CD14-positive monocyte (primary cell): ENCODE data around the gene BCL7B. TPM values are rescaled to one million over a fixed set of nuclear protein-coding genes. Genes with fewer than 3 reads are reported as not detected.

ENCODE experiments used
- DNase-seq, 3 donors: peaks; one replicate each; pipeline ENCODE4 v3.0.0-alpha.2; 2011 to 2022
- H2AFZ ChIP-seq: 2 replicates; pipeline ENCODE4 v1.6.0; 2012; ENCODE audit warnings: mild to moderate bottlenecking, low read depth, low read length, inconsistent platforms; ENCODE audit not compliant: insufficient read depth, poor library complexity, severe bottlenecking
- H3K27ac ChIP-seq, 2 donors: 1 replicate in 1 of 2; 2 replicates in 1 of 2; pipeline ENCODE4 v1.5.1; 2012 to 2013; ENCODE audit warnings: low read length in 2 of 2, control low read depth in 1 of 2, inconsistent platforms in 1 of 2, low read depth in 1 of 2, mild to moderate bottlenecking in 1 of 2
- H3K27me3 ChIP-seq, 2 donors: one replicate each; pipeline versions ENCODE4 v1.6.0 to v1.6.1; 2011 to 2013; ENCODE audit warnings: low read length in 2 of 2; ENCODE audit not compliant: control insufficient read depth in 2 of 2, insufficient read depth in 2 of 2
- H3K36me3 ChIP-seq, 2 donors: replicated peaks in 1 of 2; 1 replicate in 1 of 2; 2 replicates in 1 of 2; pipeline versions ENCODE4 v1.5.1 to v1.6.1; 2012 to 2013; ENCODE audit warnings: low read length in 2 of 2, control low read depth in 1 of 2, inconsistent platforms in 1 of 2, mild to moderate bottlenecking in 1 of 2; ENCODE audit not compliant: insufficient read depth in 2 of 2, control insufficient read depth in 1 of 2
- H3K4me1 ChIP-seq, 2 donors: 1 replicate in 1 of 2; 2 replicates in 1 of 2; pipeline versions ENCODE4 v1.5.1 to v1.6.1; 2012 to 2013; ENCODE audit warnings: low read length in 2 of 2, control low read depth in 1 of 2, inconsistent platforms in 1 of 2, mild to moderate bottlenecking in 1 of 2, moderate library complexity in 1 of 2; ENCODE audit not compliant: insufficient read depth in 2 of 2, control insufficient read depth in 1 of 2
- H3K4me2 ChIP-seq: replicated peaks from 2 replicates; pipeline ENCODE3; 2012; ENCODE audit warnings: low read length, moderate library complexity, mild to moderate bottlenecking; ENCODE audit not compliant: poor library complexity, severe bottlenecking; ENCODE audit errors: extremely low read depth
- H3K4me3 ChIP-seq, 3 experiments: fragments of 200-600 bp in 1 of 3; sonication (generic) in 1 of 3; replicated peaks in 1 of 3; 1 replicate in 2 of 3; 2 replicates in 1 of 3; pipeline ENCODE4 v1.5.1; 2011 to 2013; ENCODE audit warnings: low read length in 3 of 3, mild to moderate bottlenecking in 3 of 3, control low read depth in 2 of 3, low read depth in 2 of 3, inconsistent platforms in 1 of 3, moderate library complexity in 1 of 3
- H3K79me2 ChIP-seq: 2 replicates; pipeline ENCODE4 v1.6.0; 2012; ENCODE audit warnings: mild to moderate bottlenecking, control low read depth, inconsistent platforms, low read length, moderate library complexity; ENCODE audit not compliant: insufficient read depth
- H3K9ac ChIP-seq: 2 replicates; pipeline ENCODE4 v1.6.0; 2017; ENCODE audit warnings: low read length, mild to moderate bottlenecking; ENCODE audit not compliant: insufficient read depth, poor library complexity, severe bottlenecking
- H3K9me3 ChIP-seq, 2 donors: replicated peaks in 1 of 2; 1 replicate in 1 of 2; 2 replicates in 1 of 2; pipeline versions ENCODE4 v1.5.1 to v1.6.1; 2012 to 2013; ENCODE audit warnings: low read length in 2 of 2, control low read depth in 1 of 2; ENCODE audit not compliant: control insufficient read depth in 1 of 2, insufficient read depth in 1 of 2
- H4K20me1 ChIP-seq: 2 replicates; pipeline ENCODE4 v1.6.0; 2012; ENCODE audit warnings: mild to moderate bottlenecking, low read length, control low read depth, moderate library complexity; ENCODE audit not compliant: insufficient read depth
- H3K27ac Mint-ChIP-seq, 7 donors: one replicate each; pipeline ENCODE4 v1.8.0; 2020; ENCODE audit warnings: mild to moderate bottlenecking in 7 of 7, mixed read lengths in 7 of 7, moderate library complexity in 6 of 7, inconsistent platforms in 2 of 7
- H3K27me3 Mint-ChIP-seq, 3 donors: one replicate each; pipeline ENCODE4 v1.8.0; 2021 to 2022; ENCODE audit warnings: low read depth in 3 of 3, mild to moderate bottlenecking in 3 of 3, mixed read lengths in 3 of 3, moderate library complexity in 3 of 3, inconsistent platforms in 1 of 3
- H3K36me3 Mint-ChIP-seq, 2 donors: one replicate each; pipeline ENCODE4 v1.8.0; 2020; ENCODE audit warnings: mixed read lengths in 2 of 2, inconsistent platforms in 1 of 2, mild to moderate bottlenecking in 1 of 2
- H3K4me1 Mint-ChIP-seq: one replicate; pipeline ENCODE4 v1.8.0; 2020; ENCODE audit warnings: mild to moderate bottlenecking, mixed read lengths
- H3K4me3 Mint-ChIP-seq, 2 donors: one replicate each; pipeline ENCODE4 v1.8.0; 2020; ENCODE audit warnings: mild to moderate bottlenecking in 2 of 2, mixed read lengths in 2 of 2, moderate library complexity in 1 of 2
- H3K9me3 Mint-ChIP-seq, 7 donors: one replicate each; pipeline ENCODE4 v1.8.0; 2020 to 2022; ENCODE audit warnings: mixed read lengths in 7 of 7, mild to moderate bottlenecking in 6 of 7, moderate library complexity in 6 of 7, inconsistent platforms in 2 of 7
- WGBS: methylation state at CpG from one replicate; pipeline ENCODE4 v1.1.5; 2013; ENCODE audit warnings: missing lambda C conversion rate; ENCODE audit not compliant: insufficient coverage; 5-methylcytosine and 5-hydroxymethylcytosine counted together
- intact Hi-C, 2 donors: fragments of 100-400 bp; cut with micrococcal nuclease; formaldehyde crosslinking; loops; one replicate each; pipeline versions ENCODE4 v1.15.0 to v1.15.1; 2023
- polyA plus RNA-seq, 3 donors: library from polyadenylated mRNA; depleted of rRNA in 1 of 3; unstranded in 2 of 3; stranded (reverse) in 1 of 3; fragments of 300-500 nt in 2 of 3; fragments of >200 nt in 1 of 3; fragmentation: Illumina TruSeq in 2 of 3; gene quantifications; 1 replicate in 2 of 3; 2 replicates in 1 of 3; pipeline ENCODE4 v1.2.3, GENCODE V29; 2012 to 2021
- TF ChIP-seq, protein P1 (sequence below): fragments of 200-600 bp; IDR thresholded peaks from one replicate; pipeline ENCODE4 v1.8.0; 2022; ENCODE audit warnings: antibody characterized with exemption, mild to moderate bottlenecking

BCL7B gene
- polyA plus RNA-seq, 3 donors: 53.5 to 73.8 (median 68.7) TPM

- H3K4me3 Mint-ChIP-seq: no peak overlapping the region
- Histone ChIP-seq H4K20me1 (peaks cover 45% of the 10 kb centered on the region), H3K36me3 (peaks cover 76 to 98% of the 10 kb centered on the region in 2 donors), H3K4me3 (no peak overlapping the region), H3K4me2 (no peak overlapping the region), H3K4me1 (no peaks in the 10 kb centered on the region), H3K27ac (no peak overlapping the region), H3K79me2 (peaks cover 68% of the 10 kb centered on the region), H2AFZ (no peak overlapping the region), H3K27me3 (no peaks in the 10 kb centered on the region), H3K9ac (no peak overlapping the region), H3K9me3 (no peaks in the 10 kb centered on the region)
- H3K27me3 Mint-ChIP-seq: peaks cover 0 to 1% (median 1%) of the 10 kb centered on the region in 3 donors
- no CpG with 5 or more reads among the region's 1 CpG for WGBS
- H3K9me3 Mint-ChIP-seq: no peaks in the 10 kb centered on the region
- intact Hi-C loops: no loop called here
- H3K4me1 Mint-ChIP-seq: no peaks in the 10 kb centered on the region
- TF ChIP-seq, protein P1, sequence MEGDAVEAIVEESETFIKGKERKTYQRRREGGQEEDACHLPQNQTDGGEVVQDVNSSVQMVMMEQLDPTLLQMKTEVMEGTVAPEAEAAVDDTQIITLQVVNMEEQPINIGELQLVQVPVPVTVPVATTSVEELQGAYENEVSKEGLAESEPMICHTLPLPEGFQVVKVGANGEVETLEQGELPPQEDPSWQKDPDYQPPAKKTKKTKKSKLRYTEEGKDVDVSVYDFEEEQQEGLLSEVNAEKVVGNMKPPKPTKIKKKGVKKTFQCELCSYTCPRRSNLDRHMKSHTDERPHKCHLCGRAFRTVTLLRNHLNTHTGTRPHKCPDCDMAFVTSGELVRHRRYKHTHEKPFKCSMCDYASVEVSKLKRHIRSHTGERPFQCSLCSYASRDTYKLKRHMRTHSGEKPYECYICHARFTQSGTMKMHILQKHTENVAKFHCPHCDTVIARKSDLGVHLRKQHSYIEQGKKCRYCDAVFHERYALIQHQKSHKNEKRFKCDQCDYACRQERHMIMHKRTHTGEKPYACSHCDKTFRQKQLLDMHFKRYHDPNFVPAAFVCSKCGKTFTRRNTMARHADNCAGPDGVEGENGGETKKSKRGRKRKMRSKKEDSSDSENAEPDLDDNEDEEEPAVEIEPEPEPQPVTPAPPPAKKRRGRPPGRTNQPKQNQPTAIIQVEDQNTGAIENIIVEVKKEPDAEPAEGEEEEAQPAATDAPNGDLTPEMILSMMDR: no peak
- peaks cover 80 to 98% of the 10 kb centered on the region in 2 donors for H3K36me3 Mint-ChIP-seq
- no peak for DNase-seq
- peak overlapping the region in 2 of 7 donors; percentile 30 to 76 for H3K27ac Mint-ChIP-seq
Measured at GRCh38 chr7:73504920-73505319, 52.6 kb downstream of the BCL7B start.

DNA sequence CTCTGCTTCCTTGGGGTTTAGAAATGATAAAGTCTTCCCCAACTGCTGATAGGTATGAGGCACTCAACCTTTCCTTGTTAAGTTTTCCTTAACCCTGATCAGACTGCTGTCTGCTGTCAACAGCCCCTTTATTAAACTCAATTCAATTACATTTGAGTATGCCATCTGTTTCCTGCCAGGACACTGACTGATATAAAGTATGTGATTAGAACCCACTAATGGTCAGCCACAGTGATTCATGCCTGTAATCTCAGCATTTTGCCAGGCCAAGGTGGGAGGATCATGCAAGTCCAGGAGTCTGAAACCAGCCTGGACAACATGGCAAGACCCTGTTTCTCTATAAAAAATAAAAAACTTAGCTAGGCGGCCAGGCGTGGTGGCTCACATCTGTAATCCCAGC is 53.5 kb downstream of the BCL7B start:
- H3K79me2 ChIP-seq: peaks cover 71% of the 10 kb centered on the region
- Mint-ChIP-seq H3K4me1 (no peaks in the 10 kb centered on the region), H3K4me3 (no peak overlapping the region), H3K27ac (peak overlapping the region in 1 of 7 donors; percentile 28), H3K9me3 (no peaks in the 10 kb centered on the region), H3K36me3 (peaks cover 81 to 98% of the 10 kb centered on the region in 2 donors), H3K27me3 (no peaks in the 10 kb centered on the region)
- intact Hi-C loops: no loop called here
- no peaks in the 10 kb centered on the region for H3K4me1 ChIP-seq
- H4K20me1 ChIP-seq: peaks cover 52% of the 10 kb centered on the region
- H3K9me3 ChIP-seq: no peaks in the 10 kb centered on the region
- no peak for DNase-seq
- H3K4me3 ChIP-seq: no peak overlapping the region
- H3K27ac ChIP-seq: no peak overlapping the region
- H3K9ac ChIP-seq: no peak overlapping the region
- TF ChIP-seq, protein P1: no peak
- 100% methylated on average over 2 of the region's 2 CpGs for WGBS
- peaks cover 77 to 98% of the 10 kb centered on the region in 2 donors for H3K36me3 ChIP-seq
- H3K4me2 ChIP-seq: no peak overlapping the region
- no peaks in the 10 kb centered on the region for H3K27me3 ChIP-seq
- H2AFZ ChIP-seq: no peak overlapping the region
